Pancreas (tissue), 10 donors: ENCODE results near the gene PLAC8. TPM values are rescaled to one million over a fixed set of nuclear protein-coding genes. Genes with fewer than 3 reads are reported as not detected.
"Not testable (repeated sequence)": the region's sequence is repeated elsewhere in the genome, so short reads cannot be mapped to it uniquely, and the experiment has no call there.

Experiments used
- ATAC-seq, 4 donors: fragments of 200-7000 bp; cut with Tn5 transposase; one replicate each; pipeline versions ENCODE4 v1.8.0 to v1.9.1; 2020; ENCODE audit warnings: mild to moderate bottlenecking in 4 of 4, moderate library complexity in 4 of 4
- DNase-seq, 6 donors: peaks; one replicate each; pipeline ENCODE4 v3.0.0-alpha.2; 2020
- FAIRE-seq: peaks from 2 replicates; lab custom pipeline; 2012; peaks lifted over from hg19 to GRCh38; lab: Jason Lieb, UNC
- H3K27ac ChIP-seq, 4 donors: fragments of 200-600 bp; sonication (generic); 1 replicate in 3 of 4; 2 replicates in 1 of 4; pipeline versions ENCODE4 v1.5.0 to v1.8.0; 2020
- H3K27me3 ChIP-seq, 4 donors: fragments of 200-600 bp; one replicate each; pipeline ENCODE4 v1.8.0; 2021
- H3K36me3 ChIP-seq, 3 donors: fragments of 200-600 bp; sonication (generic) in 1 of 3; one replicate each; pipeline versions ENCODE4 v1.5.0 to v1.8.0; 2020 to 2021
- H3K4me1 ChIP-seq, 3 donors: fragments of 200-600 bp; one replicate each; pipeline ENCODE4 v1.8.0; 2021
- H3K4me3 ChIP-seq, 4 donors: fragments of 200-600 bp; sonication (generic) in 2 of 4; one replicate each; pipeline versions ENCODE4 v1.5.0 to v1.8.0; 2020 to 2021
- H3K9me3 ChIP-seq, 4 donors: fragments of 200-600 bp; one replicate each; pipeline ENCODE4 v1.8.0; 2021
- WGBS, 2 donors: extraction: QIAGEN DNeasy Blood & Tissue Kit; methylation state at CpG; one replicate each; pipeline ENCODE4 v1.1.7; 2013; 5-methylcytosine and 5-hydroxymethylcytosine counted together
- intact Hi-C, 3 donors: fragments of 100-400 bp; cut with DNase I; formaldehyde crosslinking; loops; one replicate each; pipeline versions ENCODE4 v1.11.1 to v1.14.2; 2022
- polyA plus RNA-seq, 2 donors: library from polyadenylated mRNA; stranded (reverse); fragments of 200-250 nt; gene quantifications; one replicate each; pipeline ENCODE4 v1.2.3, GENCODE V29; 2013
- total RNA-seq, 6 donors: library from RNA; stranded (reverse); fragmentation: NEBNext Ultra II Directional in 4 of 6; extraction: Animal tissue kit (Norgen Biotek cat#: 25700) in 4 of 6; gene quantifications; one replicate each; pipeline versions ENCODE4 v1.2.1 to v1.2.4, GENCODE V29; 2021 to 2023
- TF ChIP-seq, protein P1 (sequence below), 4 donors: fragments of 200-600 bp; sonication (generic) in 3 of 4; IDR thresholded peaks; one replicate each; pipeline versions ENCODE4 v1.5.0 to v1.8.0; 2021; ENCODE audit warnings: antibody characterized with exemption in 4 of 4
- donor health status: healthy with polysubstance abuse.
- donor health status: DM: no; HTN: no; CAD: no; lungs with moderate emphysema.
- donor health status: DM: no; HTN: no; CAD: no.
- donor health status: control.
- donor health status: control.
- donor health status: Bipolar disorder and iron deficiency.
- donor health status: DM: yes; HTN: yes; CAD: no.
- donor health status: DM: no; HTN: no; CAD: no.
- donor health status: DM: no; HTN: no; CAD: no.
- donor health status: DM: yes; HTN: yes; CAD: no.

Gene PLAC8
- total and polyA plus RNA-seq, 8 donors = 0.93 to 10.0 (median 2.1) TPM

DNA sequence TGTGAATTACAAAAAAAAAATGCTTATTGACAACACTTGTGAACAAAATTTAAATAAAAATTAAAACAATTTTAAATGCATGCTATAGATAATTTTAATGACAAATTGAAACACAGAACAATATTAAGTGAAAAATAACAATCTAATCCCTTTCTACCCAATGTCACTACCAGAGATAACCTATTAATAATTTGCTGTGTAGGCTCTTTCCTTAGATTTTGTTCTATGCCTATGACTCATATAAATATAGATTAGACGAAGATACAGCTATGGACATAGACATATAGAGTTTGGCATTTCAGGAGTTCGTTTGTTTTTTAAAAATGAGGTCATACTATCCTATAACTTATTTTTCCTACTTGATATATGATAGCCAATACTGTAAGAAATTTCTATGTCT, 18.1 kb downstream of the PLAC8 start:
- ATAC-seq = no peak
- DNase-seq = no peak
- no peak overlapping the region for H3K27ac ChIP-seq
- H3K4me1 ChIP-seq = no peaks in the 10 kb centered on the region
- FAIRE-seq = no peak
- intact Hi-C loops = no loop called here
- H3K4me3 ChIP-seq = no peak overlapping the region
- TF ChIP-seq, protein P1, sequence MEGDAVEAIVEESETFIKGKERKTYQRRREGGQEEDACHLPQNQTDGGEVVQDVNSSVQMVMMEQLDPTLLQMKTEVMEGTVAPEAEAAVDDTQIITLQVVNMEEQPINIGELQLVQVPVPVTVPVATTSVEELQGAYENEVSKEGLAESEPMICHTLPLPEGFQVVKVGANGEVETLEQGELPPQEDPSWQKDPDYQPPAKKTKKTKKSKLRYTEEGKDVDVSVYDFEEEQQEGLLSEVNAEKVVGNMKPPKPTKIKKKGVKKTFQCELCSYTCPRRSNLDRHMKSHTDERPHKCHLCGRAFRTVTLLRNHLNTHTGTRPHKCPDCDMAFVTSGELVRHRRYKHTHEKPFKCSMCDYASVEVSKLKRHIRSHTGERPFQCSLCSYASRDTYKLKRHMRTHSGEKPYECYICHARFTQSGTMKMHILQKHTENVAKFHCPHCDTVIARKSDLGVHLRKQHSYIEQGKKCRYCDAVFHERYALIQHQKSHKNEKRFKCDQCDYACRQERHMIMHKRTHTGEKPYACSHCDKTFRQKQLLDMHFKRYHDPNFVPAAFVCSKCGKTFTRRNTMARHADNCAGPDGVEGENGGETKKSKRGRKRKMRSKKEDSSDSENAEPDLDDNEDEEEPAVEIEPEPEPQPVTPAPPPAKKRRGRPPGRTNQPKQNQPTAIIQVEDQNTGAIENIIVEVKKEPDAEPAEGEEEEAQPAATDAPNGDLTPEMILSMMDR (IDR thresholded peaks at IDR 0.05) = no peak
- 59 to 67% methylated on average over 2 of the region's 2 CpGs for WGBS, 2 donors
- H3K9me3 ChIP-seq = no peaks in the 10 kb centered on the region
- H3K27me3 ChIP-seq = no peaks in the 10 kb centered on the region
- H3K36me3 ChIP-seq = no peaks in the 10 kb centered on the region

DNA sequence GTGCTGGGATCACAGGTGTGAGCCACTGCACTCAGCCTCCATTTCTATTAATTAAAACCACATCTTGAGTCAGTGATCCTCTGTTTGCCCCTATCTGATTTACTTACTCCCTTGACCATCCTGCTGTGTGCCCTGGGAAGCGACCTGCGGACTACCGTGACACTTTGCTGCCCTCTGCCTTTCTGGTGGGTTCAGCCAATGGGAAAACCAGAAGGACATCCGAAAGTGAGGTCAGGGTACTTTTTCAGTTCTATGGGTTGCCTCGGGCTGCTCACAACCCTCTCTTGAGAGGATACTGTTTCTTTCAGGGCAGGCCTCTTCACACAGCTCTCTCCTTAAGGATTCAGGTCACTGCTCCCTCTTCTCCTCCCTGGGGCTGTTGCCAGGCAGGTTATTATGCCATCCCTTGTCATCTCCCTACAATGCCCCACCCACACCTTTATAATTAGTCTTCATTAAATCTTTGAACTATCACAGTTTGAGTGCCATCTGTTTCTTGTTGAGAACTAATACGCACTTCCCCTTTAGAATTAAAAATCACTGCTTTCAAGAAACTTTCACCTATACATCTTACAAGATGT, 21.4 kb downstream of the PLAC8 start:
- no peaks in the 10 kb centered on the region for H3K27me3 ChIP-seq
- DNase-seq = no peak
- no peak overlapping the region for H3K27ac ChIP-seq
- TF ChIP-seq, protein P1 (IDR thresholded peaks at IDR 0.05) = no peak
- WGBS, 2 donors = 69% methylated on average over 6 of the region's 6 CpGs
- intact Hi-C loops = no loop called here
- H3K4me1 ChIP-seq = no peaks in the 10 kb centered on the region
- no peak overlapping the region for H3K4me3 ChIP-seq
- ATAC-seq = no peak
- no peaks in the 10 kb centered on the region for H3K36me3 ChIP-seq
- no peak for FAIRE-seq
- no peaks in the 10 kb centered on the region for H3K9me3 ChIP-seq

DNA sequence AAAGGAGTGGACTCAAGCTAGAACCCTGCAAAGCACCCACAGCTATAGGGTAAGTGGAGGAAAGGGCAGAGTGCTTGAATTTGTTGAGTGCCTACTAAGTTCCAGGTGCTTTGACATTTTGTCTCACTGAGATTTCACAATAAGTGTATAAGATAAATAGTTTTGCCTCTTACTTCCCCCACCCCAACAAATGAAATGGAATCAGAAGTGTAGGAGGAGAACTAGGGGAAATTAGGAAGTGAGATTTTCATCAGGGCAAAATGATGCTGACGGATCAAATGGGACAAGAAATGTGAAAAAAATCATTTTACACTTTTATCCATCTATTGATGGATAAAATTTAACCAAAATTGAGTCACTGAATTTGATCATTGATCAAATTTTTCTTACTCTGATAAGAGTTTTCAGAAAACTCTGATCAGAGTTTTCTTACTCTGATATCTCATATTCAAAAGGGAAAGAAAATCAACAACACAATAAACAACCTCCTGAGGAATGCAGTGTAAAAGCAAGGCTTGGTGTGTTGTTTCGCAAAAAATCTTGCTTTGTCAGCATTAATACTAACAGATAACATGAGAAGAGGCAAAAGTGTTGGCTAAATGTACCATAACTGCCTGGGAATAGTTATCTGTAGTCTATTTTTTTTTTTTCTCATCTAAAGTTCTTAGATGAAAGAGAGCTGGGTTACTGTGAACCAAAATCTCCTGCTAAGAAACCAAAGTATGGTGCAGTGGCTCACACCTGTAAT, 24.9 kb downstream of the PLAC8 start:
- Histone ChIP-seq H3K9me3 (no peaks in the 10 kb centered on the region), H3K4me3 (no peak overlapping the region), H3K36me3 (no peaks in the 10 kb centered on the region), H3K4me1 (no peaks in the 10 kb centered on the region), H3K27me3 (no peaks in the 10 kb centered on the region), H3K27ac (no peak overlapping the region)
- DNase-seq (no peak), ATAC-seq (no peak), FAIRE-seq (no peak)
- TF ChIP-seq, protein P1 (IDR thresholded peaks at IDR 0.05) = no peak
- 67 to 81% methylated on average over 2 of the region's 2 CpGs for WGBS, 2 donors
- intact Hi-C loops = no loop called here

DNA sequence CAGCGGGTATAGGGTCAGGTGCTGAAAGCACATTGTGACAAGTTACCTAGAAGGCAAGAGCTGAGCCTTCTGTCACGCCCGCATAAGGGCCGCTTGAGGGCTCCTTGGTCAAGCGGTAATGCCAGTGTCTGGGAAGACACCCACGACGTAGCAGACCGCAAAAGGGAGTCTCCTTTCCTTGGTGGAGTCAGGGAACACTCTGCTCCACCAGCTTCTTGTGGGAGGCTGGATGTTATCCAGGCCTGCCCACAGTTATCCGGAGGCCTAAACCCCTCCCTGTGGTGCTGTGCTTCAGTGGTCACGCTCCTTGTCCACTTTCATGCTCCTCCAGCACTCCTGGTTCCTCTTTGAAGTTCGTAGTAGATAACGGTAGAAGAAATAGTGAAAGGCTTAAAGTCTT, 29.6 kb downstream of the PLAC8 start:
- ATAC-seq, H3K9me3 ChIP-seq, H3K4me3 ChIP-seq, FAIRE-seq, intact Hi-C loops, H3K27ac ChIP-seq, H3K27me3 ChIP-seq, H3K4me1 ChIP-seq, H3K36me3 ChIP-seq, DNase-seq: not testable (repeated sequence)
- WGBS, 2 donors = 89 to 90% methylated on average over 12 of the region's 12 CpGs

DNA sequence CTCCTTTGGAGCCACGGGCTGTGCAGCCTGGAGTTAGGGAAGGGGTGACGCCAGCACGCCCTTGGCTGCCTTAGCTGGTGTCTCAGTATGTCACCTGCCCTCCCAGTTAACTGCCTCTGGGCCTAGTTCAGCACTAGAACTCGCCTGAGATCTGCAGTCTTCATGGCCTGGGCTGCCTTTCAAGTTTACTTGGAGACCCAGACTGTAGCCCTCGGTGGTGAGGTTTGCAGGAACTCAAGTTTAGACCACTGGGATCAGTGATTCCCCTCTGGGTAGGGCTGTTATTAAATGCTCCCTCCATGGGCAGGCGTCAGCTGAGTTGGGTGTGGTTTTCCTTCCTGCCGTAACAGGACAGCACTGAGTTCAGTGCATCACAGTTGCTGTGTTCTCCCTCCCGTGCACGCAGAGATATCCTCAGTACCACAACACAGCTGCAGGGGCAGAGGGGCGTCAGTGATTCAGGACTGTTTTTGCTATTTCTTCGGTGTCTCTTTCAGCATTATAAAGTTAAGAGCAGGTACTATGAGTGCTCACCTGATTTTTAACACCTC, 30.5 kb downstream of the PLAC8 start:
- intact Hi-C loops = no loop called here
- no peak for FAIRE-seq
- TF ChIP-seq, protein P1 (IDR thresholded peaks at IDR 0.05) = no peak
- Histone ChIP-seq H3K36me3 (no peaks in the 10 kb centered on the region), H3K9me3 (no peaks in the 10 kb centered on the region), H3K27me3 (no peaks in the 10 kb centered on the region), H3K27ac (no peak overlapping the region), H3K4me1 (no peaks in the 10 kb centered on the region), H3K4me3 (no peak overlapping the region)
- no peak for DNase-seq
- 58 to 69% methylated on average over 10 to 11 of the region's 11 CpGs for WGBS, 2 donors
- peak in 1 of 4 donors; percentile 37 for ATAC-seq
